Sigmoid colon (tissue), 7 donors: ENCODE results near the gene ADAMTSL2. TPM values are rescaled to one million over a fixed set of nuclear protein-coding genes. Genes with fewer than 3 reads are reported as not detected.
A peak's percentile ranks its signal among the peaks of the same experiment; 100 is the strongest.
"Not testable (repeated sequence)": the region's sequence is repeated elsewhere in the genome, so short reads cannot be mapped to it uniquely, and the experiment has no call there.

ENCODE experiments used
- DNase-seq: peaks from one replicate; pipeline ENCODE4 v3.0.0-alpha.2; 2019
- H3K27ac ChIP-seq, 4 donors: fragments of 200-600 bp; sonication (generic); one replicate each; pipeline ENCODE4 v1.5.1; 2016 to 2019; ENCODE audit warnings: mild to moderate bottlenecking in 1 of 4
- H3K27me3 ChIP-seq, 3 donors: fragments of 200-600 bp; sonication (generic); one replicate each; pipeline ENCODE4 v1.5.1; 2019; ENCODE audit warnings: mild to moderate bottlenecking in 1 of 3
- H3K36me3 ChIP-seq, 4 donors: fragments of 200-600 bp; sonication (generic); one replicate each; pipeline ENCODE4 v1.5.1; 2016 to 2019
- H3K4me1 ChIP-seq, 4 donors: fragments of 200-600 bp; sonication (generic); one replicate each; pipeline ENCODE4 v1.5.1; 2017 to 2019
- H3K4me3 ChIP-seq, 4 donors: fragments of 200-600 bp; sonication (generic); one replicate each; pipeline ENCODE4 v1.5.1; 2017 to 2019; ENCODE audit warnings: mild to moderate bottlenecking in 2 of 4, moderate library complexity in 1 of 4
- H3K9me3 ChIP-seq, 4 donors: fragments of 200-600 bp in 3 of 4; sonication (generic) in 3 of 4; one replicate each; pipeline versions ENCODE4 v1.5.1 to v1.6.1; 2013 to 2019
- EP300 ChIP-seq, 4 donors: sonication (generic); formaldehyde crosslinking; IDR thresholded peaks; one replicate each; pipeline ENCODE4 v1.6.1; 2017; ENCODE audit warnings: antibody characterized with exemption in 4 of 4
- POLR2A ChIP-seq, 2 donors: fragments of 450-650 bp; IDR thresholded peaks; one replicate each; pipeline ENCODE4 v1.6.1; 2016; ENCODE audit warnings: antibody characterized with exemption in 2 of 2, mild to moderate bottlenecking in 2 of 2, moderate library complexity in 2 of 2
- POLR2AphosphoS5 ChIP-seq, 4 donors: sonication (generic); formaldehyde crosslinking; IDR thresholded peaks; one replicate each; pipeline ENCODE4 v1.6.1; 2017; ENCODE audit warnings: antibody characterized with exemption in 4 of 4
- WGBS, 2 donors: extraction: QIAGEN DNeasy Blood & Tissue Kit; methylation state at CpG; one replicate each; pipeline ENCODE4 v1.1.7; 2013; 5-methylcytosine and 5-hydroxymethylcytosine counted together
- intact Hi-C: fragments of 100-400 bp; cut with DNase I; formaldehyde crosslinking; loops from one replicate; pipeline ENCODE4 v1.15.1; 2023
- polyA plus RNA-seq, 3 donors: library from polyadenylated mRNA; stranded (reverse); fragments of 200-250 nt; gene quantifications; one replicate each; pipeline ENCODE4 v1.2.3, GENCODE V29; 2013
- total RNA-seq, 4 donors: library from RNA; depleted of rRNA; stranded (reverse); fragments of >200 nt; gene quantifications; one replicate each; pipeline ENCODE4 v1.1.0, GENCODE V29; 2016
- TF ChIP-seq, protein P1 (sequence below), 4 experiments: fragments of 450-650 bp in 3 of 4; fragments of 200-600 bp in 1 of 4; IDR thresholded peaks; one replicate each; pipeline ENCODE4 v1.5.1; 2016 to 2019; ENCODE audit warnings: antibody characterized with exemption in 4 of 4, mild to moderate bottlenecking in 3 of 4, moderate library complexity in 2 of 4
- donor health status: healthy with polysubstance abuse.
- donor health status: Bipolar disorder and iron deficiency.
- donor health status: healthy.

The ADAMTSL2 gene
- total and polyA plus RNA-seq, 7 donors: 0.33 to 4.2 (median 0.81) TPM

DNA sequence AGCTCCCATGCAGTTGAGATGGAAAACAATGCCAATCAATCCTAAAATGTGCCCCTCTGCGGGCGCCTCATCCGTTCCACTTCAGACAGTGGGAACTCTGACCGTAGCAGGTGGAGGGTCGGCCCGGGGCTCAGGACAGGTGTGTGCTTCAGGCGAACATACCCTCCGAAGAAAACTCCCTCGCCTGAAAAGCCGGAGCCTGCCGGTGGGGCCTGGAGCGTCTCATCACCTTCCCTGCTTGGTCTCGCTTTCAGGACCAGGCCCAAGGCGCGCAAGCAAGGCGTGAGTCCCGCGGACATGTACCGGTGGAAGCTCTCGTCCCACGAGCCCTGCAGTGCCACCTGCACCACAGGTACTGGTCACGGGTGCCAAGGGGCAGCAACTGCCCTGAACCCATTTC, 26.4 kb downstream of the ADAMTSL2 start:
- H3K4me3 ChIP-seq: no peak overlapping the region
- peaks cover 0 to 53% (median 47%) of the 10 kb centered on the region in 4 donors for H3K4me1 ChIP-seq
- H3K36me3 ChIP-seq: peaks cover 0 to 1% (median 0%) of the 10 kb centered on the region in 4 donors
- peak overlapping the region in 1 of 4 donors; percentile 30 for H3K27ac ChIP-seq
- no peaks in the 10 kb centered on the region for H3K9me3 ChIP-seq
- TF ChIP-seq POLR2AphosphoS5 (IDR thresholded peaks at IDR 0.05) (no peak), EP300 (IDR thresholded peaks at IDR 0.05) (no peak), POLR2A (IDR thresholded peaks at IDR 0.05) (no peak)
- TF ChIP-seq, protein P1, sequence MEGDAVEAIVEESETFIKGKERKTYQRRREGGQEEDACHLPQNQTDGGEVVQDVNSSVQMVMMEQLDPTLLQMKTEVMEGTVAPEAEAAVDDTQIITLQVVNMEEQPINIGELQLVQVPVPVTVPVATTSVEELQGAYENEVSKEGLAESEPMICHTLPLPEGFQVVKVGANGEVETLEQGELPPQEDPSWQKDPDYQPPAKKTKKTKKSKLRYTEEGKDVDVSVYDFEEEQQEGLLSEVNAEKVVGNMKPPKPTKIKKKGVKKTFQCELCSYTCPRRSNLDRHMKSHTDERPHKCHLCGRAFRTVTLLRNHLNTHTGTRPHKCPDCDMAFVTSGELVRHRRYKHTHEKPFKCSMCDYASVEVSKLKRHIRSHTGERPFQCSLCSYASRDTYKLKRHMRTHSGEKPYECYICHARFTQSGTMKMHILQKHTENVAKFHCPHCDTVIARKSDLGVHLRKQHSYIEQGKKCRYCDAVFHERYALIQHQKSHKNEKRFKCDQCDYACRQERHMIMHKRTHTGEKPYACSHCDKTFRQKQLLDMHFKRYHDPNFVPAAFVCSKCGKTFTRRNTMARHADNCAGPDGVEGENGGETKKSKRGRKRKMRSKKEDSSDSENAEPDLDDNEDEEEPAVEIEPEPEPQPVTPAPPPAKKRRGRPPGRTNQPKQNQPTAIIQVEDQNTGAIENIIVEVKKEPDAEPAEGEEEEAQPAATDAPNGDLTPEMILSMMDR (IDR thresholded peaks at IDR 0.05): no peak
- intact Hi-C loops: no loop called here
- WGBS, 2 donors: 95 to 96% methylated on average over 22 of the region's 22 CpGs
- H3K27me3 ChIP-seq: no peaks in the 10 kb centered on the region
- no peak for DNase-seq

DNA sequence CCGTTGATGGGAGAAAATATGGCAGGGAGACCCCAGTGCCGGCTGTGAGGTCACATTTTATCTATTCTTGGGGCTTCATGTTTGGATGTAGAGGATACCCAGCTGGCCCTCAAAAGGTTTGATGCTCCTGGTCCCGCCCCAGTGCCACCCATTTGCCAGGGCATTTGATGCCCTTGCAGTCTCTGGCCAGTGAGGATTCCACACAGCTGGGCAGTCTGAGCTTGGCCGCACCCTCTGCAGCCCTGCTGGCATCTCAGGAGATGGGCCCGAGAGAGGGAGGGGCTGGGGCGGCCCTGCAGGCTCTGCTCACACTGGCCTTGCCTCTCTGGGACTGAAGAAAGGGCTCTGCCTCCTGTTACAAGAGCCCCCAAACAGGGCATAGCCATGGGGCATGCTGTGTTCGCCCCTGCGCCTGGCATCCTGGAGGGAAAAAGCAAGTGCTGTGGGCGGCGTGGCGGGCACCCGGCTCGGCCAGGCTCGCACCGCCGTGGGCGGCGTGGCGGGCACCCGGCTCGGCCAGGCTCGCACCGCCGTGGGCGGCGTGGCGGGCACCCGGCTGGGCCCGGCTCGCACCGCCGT, 27.6 kb downstream of the ADAMTSL2 start:
- WGBS, 2 donors: 87 to 88% methylated on average over 32 of the region's 32 CpGs

DNA sequence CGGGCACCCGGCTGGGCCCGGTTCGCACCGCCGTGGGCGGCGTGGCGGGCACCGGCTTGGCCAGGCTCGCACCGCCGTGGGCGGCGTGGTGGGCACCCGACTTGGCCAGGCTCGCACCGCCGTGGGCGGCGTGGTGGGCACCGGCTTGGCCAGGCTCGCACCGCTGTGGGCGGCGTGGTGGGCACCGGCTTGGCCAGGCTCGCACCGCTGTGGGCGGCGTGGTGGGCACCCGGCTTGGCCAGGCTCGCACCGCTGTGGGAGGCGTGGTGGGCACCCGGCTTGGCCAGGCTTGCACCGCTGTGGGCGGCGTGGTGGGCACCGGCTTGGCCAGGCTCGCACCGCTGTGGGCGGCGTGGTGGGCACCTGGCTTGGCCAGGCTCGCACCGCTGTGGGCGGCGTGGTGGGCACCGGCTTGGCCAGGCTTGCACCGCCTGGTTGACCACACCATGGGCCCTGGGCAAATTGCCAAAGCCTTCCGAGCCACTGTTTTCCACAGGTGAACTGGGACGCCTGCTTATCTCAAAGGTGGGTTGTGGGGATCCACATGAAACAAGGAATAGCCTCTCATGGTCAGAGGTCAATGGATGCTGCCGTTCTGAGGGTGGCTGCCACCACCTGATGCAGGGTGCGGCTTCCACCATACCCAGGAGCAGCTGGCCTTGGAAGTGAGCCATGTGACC, 28.2 kb downstream of the ADAMTSL2 start:
- no peak for TF ChIP-seq POLR2A (IDR thresholded peaks at IDR 0.05)
- no peak for TF ChIP-seq POLR2AphosphoS5 (IDR thresholded peaks at IDR 0.05)
- no peak for TF ChIP-seq EP300 (IDR thresholded peaks at IDR 0.05)
- TF ChIP-seq, protein P1 (IDR thresholded peaks at IDR 0.05): no peak
- WGBS, 2 donors: 89 to 93% methylated on average over 54 of the region's 54 CpGs
- Histone ChIP-seq H3K4me1 (peaks cover 0 to 57% (median 50%) of the 10 kb centered on the region in 4 donors), H3K27me3 (no peaks in the 10 kb centered on the region), H3K4me3 (no peak overlapping the region), H3K9me3 (no peaks in the 10 kb centered on the region), H3K27ac (peak overlapping the region; percentile 13 to 64 (median 48)), H3K36me3 (no peaks in the 10 kb centered on the region)
- DNase-seq: no peak
- intact Hi-C loops: no loop called here

More for the DNA sequence above, 27.6 kb downstream of the ADAMTSL2 start:
- Histone ChIP-seq H3K4me1 (peaks cover 0 to 59% (median 50%) of the 10 kb centered on the region in 4 donors), H3K4me3 (no peak overlapping the region), H3K27ac (no peak overlapping the region), H3K9me3 (no peaks in the 10 kb centered on the region), H3K36me3 (no peaks in the 10 kb centered on the region), H3K27me3 (no peaks in the 10 kb centered on the region)
- no peak for DNase-seq
- intact Hi-C loops: no loop called here
- TF ChIP-seq POLR2AphosphoS5 (IDR thresholded peaks at IDR 0.05): no peak

DNA sequence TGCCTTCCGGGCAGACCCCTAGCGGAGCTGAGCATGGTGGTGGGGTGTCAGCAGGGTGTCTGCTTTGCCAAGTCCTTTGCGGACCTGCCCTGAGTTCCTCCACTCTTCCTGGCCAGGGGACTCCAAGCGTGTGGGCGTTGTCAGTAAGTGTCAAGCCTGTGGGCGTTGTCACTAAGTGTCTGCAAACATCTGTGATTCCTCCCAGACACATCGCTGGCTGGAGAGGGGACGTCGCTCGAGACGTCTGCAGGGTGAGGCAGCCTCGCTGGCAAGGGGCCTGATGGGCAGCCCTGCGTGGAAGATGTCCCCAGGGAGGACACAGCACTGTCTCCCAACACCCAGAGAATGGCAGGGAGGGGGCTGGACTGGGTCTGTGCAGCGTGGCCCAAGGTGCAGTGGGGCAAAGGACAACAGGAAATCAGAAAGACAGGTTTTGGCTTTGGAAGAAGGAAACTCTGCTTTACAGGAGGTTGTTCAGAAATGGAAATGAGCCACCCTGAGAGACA, 28.8 kb downstream of the ADAMTSL2 start:
- peak; percentile 84 for DNase-seq
- no peaks in the 10 kb centered on the region for H3K36me3 ChIP-seq
- no peaks in the 10 kb centered on the region for H3K27me3 ChIP-seq
- intact Hi-C loops: no loop called here
- TF ChIP-seq POLR2AphosphoS5 (IDR thresholded peaks at IDR 0.05): peak in 1 of 4 donors; percentile 25
- no peak for TF ChIP-seq POLR2A (IDR thresholded peaks at IDR 0.05)
- WGBS, 2 donors: 6 to 17% methylated on average over 14 of the region's 14 CpGs
- H3K9me3 ChIP-seq: no peaks in the 10 kb centered on the region
- peaks cover 0 to 51% (median 44%) of the 10 kb centered on the region in 4 donors for H3K4me1 ChIP-seq
- H3K27ac ChIP-seq: peak overlapping the region; percentile 13 to 64 (median 48)
- H3K4me3 ChIP-seq: no peak overlapping the region

DNA sequence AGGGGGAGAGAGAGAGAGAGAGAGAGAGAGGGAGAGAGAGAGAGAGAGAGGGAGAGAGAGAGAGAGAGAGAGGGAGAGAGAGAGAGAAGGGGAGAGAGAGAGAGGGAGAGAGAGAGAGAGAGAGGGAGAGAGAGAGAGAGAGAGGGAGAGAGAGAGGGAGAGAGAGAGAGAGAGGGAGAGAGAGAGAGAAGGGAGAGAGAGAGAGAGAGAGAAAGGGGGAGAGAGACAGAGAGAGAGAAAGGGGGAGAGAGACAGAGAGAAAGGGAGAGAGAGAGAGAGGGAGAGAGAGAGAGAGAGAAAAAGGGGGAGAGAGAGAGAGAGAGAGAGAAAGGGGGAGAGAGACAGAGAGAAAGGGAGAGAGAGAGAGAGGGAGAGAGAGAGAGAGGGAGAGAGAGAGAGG, 29.3 kb downstream of the ADAMTSL2 start:
- H3K4me1 ChIP-seq: peaks cover 0 to 47% (median 40%) of the 10 kb centered on the region in 4 donors
- H3K36me3 ChIP-seq, DNase-seq, intact Hi-C loops, H3K27me3 ChIP-seq, H3K9me3 ChIP-seq, H3K4me3 ChIP-seq: not testable (repeated sequence)
- peak overlapping the region in 2 of 4 donors; percentile 63 to 64 for H3K27ac ChIP-seq

DNA sequence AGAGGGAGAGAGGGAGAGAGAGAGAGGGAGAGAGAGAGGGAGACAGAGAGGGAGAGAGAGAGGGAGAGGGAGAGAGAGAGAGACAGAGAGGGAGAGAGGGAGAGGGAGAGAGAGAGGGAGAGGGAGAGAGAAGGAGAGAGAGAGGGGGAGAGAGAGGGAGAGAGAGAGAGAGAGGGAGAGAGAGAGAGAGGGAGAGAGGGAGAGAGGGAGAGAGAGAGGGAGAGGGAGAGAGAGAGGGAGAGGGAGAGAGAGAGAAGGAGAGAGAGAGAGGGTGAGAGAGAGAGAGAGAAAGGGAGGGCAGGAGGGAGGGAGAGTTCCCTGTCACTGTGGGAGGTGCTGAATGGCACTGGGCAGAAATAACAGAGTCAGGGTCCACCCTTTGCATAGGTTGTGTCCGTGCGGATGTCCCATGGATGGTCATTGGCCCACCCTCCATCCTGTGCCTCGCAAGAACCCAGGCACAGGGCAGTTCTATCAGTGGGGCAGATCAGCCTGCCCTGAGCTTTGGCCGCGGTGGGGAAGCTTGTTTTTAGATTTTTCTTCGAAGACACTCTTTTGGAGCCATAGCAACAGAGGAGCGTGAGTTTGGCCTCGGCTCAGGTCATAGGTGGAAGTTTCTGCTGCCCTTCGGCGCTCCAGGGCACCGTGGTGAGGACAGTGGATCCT, 30.1 kb downstream of the ADAMTSL2 start:
- TF ChIP-seq EP300 (IDR thresholded peaks at IDR 0.05) (no peak), POLR2AphosphoS5 (IDR thresholded peaks at IDR 0.05) (no peak), POLR2A (IDR thresholded peaks at IDR 0.05) (no peak)
- TF ChIP-seq, protein P1 (IDR thresholded peaks at IDR 0.05): no peak
- intact Hi-C loops: no loop called here
- no peak overlapping the region for H3K4me3 ChIP-seq
- H3K27ac ChIP-seq: peak overlapping the region; percentile 72 to 78 (median 75)
- no peaks in the 10 kb centered on the region for H3K36me3 ChIP-seq
- WGBS, 2 donors: 91% methylated on average over 11 of the region's 11 CpGs
- H3K9me3 ChIP-seq: no peaks in the 10 kb centered on the region
- H3K27me3 ChIP-seq: no peaks in the 10 kb centered on the region
- peaks cover 0 to 43% (median 36%) of the 10 kb centered on the region in 4 donors for H3K4me1 ChIP-seq
- no peak for DNase-seq
